DND-41 (cell line): ENCODE measurements around the gene MYLK4.

ENCODE experiments used
- ATAC-seq: fragments of 200-7000 bp; cut with Tn5 transposase; 3 replicates; pipeline ENCODE4 v1.9.1; 2021; ENCODE audit warnings: low read depth; ENCODE audit not compliant: insufficient read depth
- DNase-seq: peaks from one replicate; pipeline ENCODE4 v3.0.0-alpha.2; 2020
- H2AFZ ChIP-seq: 2 replicates; pipeline ENCODE4 v1.6.0; 2012; ENCODE audit warnings: low read depth, low read length
- H3K27ac ChIP-seq: 2 replicates; pipeline ENCODE4 v1.5.1; 2012; ENCODE audit warnings: low read length, inconsistent platforms
- H3K27me3 ChIP-seq: fragments of 200-600 bp; sonication (generic); 2 replicates; pipeline ENCODE4 v1.6.0; 2012; ENCODE audit warnings: low read length, mild to moderate bottlenecking, inconsistent platforms; ENCODE audit not compliant: insufficient read depth, poor library complexity
- H3K36me3 ChIP-seq: 2 replicates; pipeline ENCODE4 v1.5.1; 2012; ENCODE audit warnings: low read length, inconsistent platforms; ENCODE audit not compliant: insufficient read depth
- H3K4me1 ChIP-seq: 2 replicates; pipeline ENCODE4 v1.5.1; 2012; ENCODE audit warnings: mild to moderate bottlenecking, low read length; ENCODE audit not compliant: insufficient read depth
- H3K4me2 ChIP-seq: 2 replicates; pipeline ENCODE4 v1.6.0; 2012; ENCODE audit warnings: mild to moderate bottlenecking, moderate library complexity, low read length, inconsistent platforms; ENCODE audit not compliant: insufficient read depth
- H3K4me3 ChIP-seq, 2 experiments: fragments of 200-600 bp in 1 of 2; shearing (Covaris generic) in 1 of 2; 2 replicates each; pipeline ENCODE4 v1.5.1; 2012 to 2016; ENCODE audit warnings: inconsistent platforms in 2 of 2, low read length in 2 of 2, mild to moderate bottlenecking in 2 of 2, low read depth in 1 of 2, moderate library complexity in 1 of 2
- H3K79me2 ChIP-seq: 2 replicates; pipeline ENCODE4 v1.6.0; 2012; ENCODE audit warnings: low read length, inconsistent platforms; ENCODE audit not compliant: insufficient read depth
- H3K9ac ChIP-seq: 2 replicates; pipeline ENCODE4 v1.6.0; 2012; ENCODE audit warnings: low read depth, mild to moderate bottlenecking, inconsistent platforms, low read length, moderate library complexity
- H3K9me3 ChIP-seq: 2 replicates; pipeline ENCODE4 v1.5.1; 2012; ENCODE audit warnings: low read length, moderate library complexity, mild to moderate bottlenecking, inconsistent platforms; ENCODE audit not compliant: insufficient read depth, severe bottlenecking
- H4K20me1 ChIP-seq: 2 replicates; pipeline ENCODE4 v1.6.0; 2012; ENCODE audit warnings: low read length; ENCODE audit not compliant: insufficient read depth
- EZH2 ChIP-seq: IDR thresholded peaks from 3 replicates; pipeline ENCODE4 v1.6.1; 2012; ENCODE audit warnings: borderline replicate concordance, low read depth, mild to moderate bottlenecking, moderate library complexity, low read length, inconsistent platforms; ENCODE audit not compliant: severe bottlenecking
- TF ChIP-seq, protein P1 (sequence below): IDR thresholded peaks from 2 replicates; pipeline ENCODE4 v1.5.1; 2012; ENCODE audit warnings: borderline replicate concordance, low read length, moderate library complexity, mild to moderate bottlenecking; ENCODE audit not compliant: poor library complexity, severe bottlenecking; ENCODE audit errors: extremely low read depth

MYLK4 gene

GRCh38 chr6:2688401-2689064 lies 62.2 kb downstream of the MYLK4 start:
- TF ChIP-seq, protein P1, sequence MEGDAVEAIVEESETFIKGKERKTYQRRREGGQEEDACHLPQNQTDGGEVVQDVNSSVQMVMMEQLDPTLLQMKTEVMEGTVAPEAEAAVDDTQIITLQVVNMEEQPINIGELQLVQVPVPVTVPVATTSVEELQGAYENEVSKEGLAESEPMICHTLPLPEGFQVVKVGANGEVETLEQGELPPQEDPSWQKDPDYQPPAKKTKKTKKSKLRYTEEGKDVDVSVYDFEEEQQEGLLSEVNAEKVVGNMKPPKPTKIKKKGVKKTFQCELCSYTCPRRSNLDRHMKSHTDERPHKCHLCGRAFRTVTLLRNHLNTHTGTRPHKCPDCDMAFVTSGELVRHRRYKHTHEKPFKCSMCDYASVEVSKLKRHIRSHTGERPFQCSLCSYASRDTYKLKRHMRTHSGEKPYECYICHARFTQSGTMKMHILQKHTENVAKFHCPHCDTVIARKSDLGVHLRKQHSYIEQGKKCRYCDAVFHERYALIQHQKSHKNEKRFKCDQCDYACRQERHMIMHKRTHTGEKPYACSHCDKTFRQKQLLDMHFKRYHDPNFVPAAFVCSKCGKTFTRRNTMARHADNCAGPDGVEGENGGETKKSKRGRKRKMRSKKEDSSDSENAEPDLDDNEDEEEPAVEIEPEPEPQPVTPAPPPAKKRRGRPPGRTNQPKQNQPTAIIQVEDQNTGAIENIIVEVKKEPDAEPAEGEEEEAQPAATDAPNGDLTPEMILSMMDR = no peak
- TF ChIP-seq EZH2 = no peak
- no peaks in the 10 kb centered on the region for H3K27me3 ChIP-seq
- H3K9me3 ChIP-seq = no peaks in the 10 kb centered on the region
- no peak overlapping the region for H3K9ac ChIP-seq
- H3K27ac ChIP-seq = no peak overlapping the region
- no peak overlapping the region for H2AFZ ChIP-seq
- no peaks in the 10 kb centered on the region for H3K4me1 ChIP-seq
- H3K79me2 ChIP-seq = no peaks in the 10 kb centered on the region
- H3K36me3 ChIP-seq = no peaks in the 10 kb centered on the region
- no peak overlapping the region for H3K4me2 ChIP-seq
- no peak overlapping the region for H3K4me3 ChIP-seq
- ATAC-seq = no peak
- no peaks in the 10 kb centered on the region for H4K20me1 ChIP-seq
- no peak for DNase-seq

GRCh38 chr6:2687456-2687855 lies 63.3 kb downstream of the MYLK4 start:
- TF ChIP-seq EZH2 = no peak
- TF ChIP-seq, protein P1 = no peak
- Histone ChIP-seq H3K79me2 (no peaks in the 10 kb centered on the region), H3K27ac (no peak overlapping the region), H3K9me3 (no peaks in the 10 kb centered on the region), H3K27me3 (no peaks in the 10 kb centered on the region), H3K4me1 (no peaks in the 10 kb centered on the region), H3K36me3 (no peaks in the 10 kb centered on the region), H3K4me2 (no peak overlapping the region), H3K4me3 (no peak overlapping the region), H2AFZ (no peak overlapping the region), H3K9ac (no peak overlapping the region), H4K20me1 (no peaks in the 10 kb centered on the region)
- DNase-seq = no peak
- no peak for ATAC-seq

- Histone ChIP-seq H4K20me1 (no peaks in the 10 kb centered on the region), H3K79me2 (no peaks in the 10 kb centered on the region), H3K27me3 (no peaks in the 10 kb centered on the region), H3K27ac (no peak overlapping the region), H3K36me3 (no peaks in the 10 kb centered on the region), H3K9me3 (no peaks in the 10 kb centered on the region), H3K4me2 (no peak overlapping the region), H3K4me1 (no peaks in the 10 kb centered on the region), H2AFZ (no peak overlapping the region), H3K9ac (no peak overlapping the region), H3K4me3 (no peak overlapping the region)
- TF ChIP-seq EZH2 = no peak
- TF ChIP-seq, protein P1 = no peak
- DNase-seq (no peak), ATAC-seq (no peak)
Observed at GRCh38 chr6:2686515-2686914, 64.2 kb downstream of the MYLK4 start.
